ENCODE measurements around the gene LMBR1. TPM values are rescaled to one million over a fixed set of nuclear protein-coding genes. Genes with fewer than 3 reads are reported as not detected.
"Not testable (repeated sequence)": the region's sequence is repeated elsewhere in the genome, so short reads cannot be mapped to it uniquely, and the experiment has no call there.

Gene LMBR1
- total RNA-seq, 1 donor from 2014 or later: 60.5 TPM

DNA sequence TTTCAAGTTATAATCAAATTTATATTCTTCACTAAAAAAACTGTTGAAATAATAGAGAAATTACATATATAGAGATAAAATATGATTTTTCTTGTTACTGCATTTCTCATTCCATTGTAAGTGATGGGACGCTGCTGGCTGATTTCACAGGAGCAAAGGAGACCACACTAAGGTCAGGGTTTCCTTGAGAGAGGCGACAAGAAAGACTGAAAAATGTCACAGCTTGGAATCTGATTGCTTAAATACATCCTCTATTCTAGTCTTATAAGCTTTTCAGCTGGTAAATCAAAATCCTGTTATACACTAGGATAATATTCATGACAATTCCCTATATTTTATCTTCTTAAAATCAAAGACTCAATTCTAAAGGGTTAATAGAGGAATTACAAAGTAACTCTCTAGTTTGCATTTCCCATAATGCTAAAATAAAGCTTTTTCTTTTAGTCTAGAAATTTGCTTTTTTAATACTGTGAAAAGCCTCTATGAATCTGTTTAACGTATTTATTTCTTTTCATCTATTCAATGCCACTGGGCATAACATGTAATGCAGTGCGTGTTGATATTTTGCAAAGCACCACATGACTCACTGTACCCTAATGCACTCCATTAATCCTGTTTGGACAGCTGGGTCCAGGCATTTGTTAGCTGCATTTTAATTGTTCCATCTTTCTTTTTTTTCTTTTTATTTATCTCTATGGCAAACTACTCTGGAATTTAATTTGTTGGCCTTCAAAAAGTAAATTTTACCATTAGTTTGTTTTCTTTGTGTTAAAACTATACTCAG is 170.7 kb downstream of the LMBR1 start:
- Mint-ChIP-seq H3K27me3 (ENCODE audit: low read depth) (no peaks in the 10 kb centered on the region), H3K4me1 (ENCODE audit: low read depth) (peaks cover 5% of the 10 kb centered on the region), H3K4me3 (ENCODE audit: low read depth) (no peak overlapping the region), H3K36me3 (ENCODE audit: low read depth) (peaks cover 18% of the 10 kb centered on the region), H3K27ac (no peak overlapping the region), H3K9me3 (no peaks in the 10 kb centered on the region)
- DNase-seq (ENCODE audit: low spot score): no peak
- intact Hi-C loops (cut with micrococcal nuclease): no loop called here

DNA sequence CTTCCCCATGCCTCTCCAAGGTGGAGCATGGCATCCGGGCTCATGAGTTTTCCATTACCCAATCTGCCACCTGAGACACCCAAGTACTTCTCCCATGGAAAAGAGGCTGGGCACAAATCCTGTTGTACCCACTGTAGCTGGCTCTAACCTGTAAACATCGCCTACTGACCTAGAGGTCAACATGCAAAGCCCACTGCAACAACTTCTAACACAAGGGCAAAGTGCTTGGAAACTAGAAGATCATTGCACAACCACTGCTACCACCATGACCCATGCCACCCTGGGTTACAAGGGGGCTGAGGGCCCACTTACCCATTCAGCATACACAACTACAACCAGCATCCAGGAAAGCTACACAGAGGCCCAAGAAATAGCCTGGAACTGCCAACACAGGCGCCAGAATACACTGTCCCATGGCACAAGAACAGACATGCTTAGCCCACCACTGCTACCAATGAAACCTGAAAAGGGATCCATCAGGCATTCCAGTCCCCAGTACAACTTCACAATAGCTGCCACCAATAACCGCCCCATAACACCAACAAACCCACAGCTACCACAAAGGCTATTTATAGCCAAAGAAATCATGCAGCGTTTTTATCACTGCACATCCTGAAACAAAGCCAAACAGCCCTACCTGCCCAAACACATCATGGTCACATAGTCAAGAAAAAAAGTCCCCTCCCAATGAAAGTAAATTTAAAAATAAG is 189.1 kb downstream of the LMBR1 start:
- Mint-ChIP-seq H3K9me3 (peaks cover 31% of the 10 kb centered on the region), H3K27ac (no peak overlapping the region), H3K27me3 (ENCODE audit: low read depth) (no peaks in the 10 kb centered on the region), H3K36me3 (ENCODE audit: low read depth) (peaks cover 70% of the 10 kb centered on the region), H3K4me3 (ENCODE audit: low read depth) (no peak overlapping the region), H3K4me1 (ENCODE audit: low read depth) (peaks cover 15% of the 10 kb centered on the region)
- intact Hi-C loops (cut with micrococcal nuclease): no loop called here
- DNase-seq (ENCODE audit: low spot score): no peak

DNA sequence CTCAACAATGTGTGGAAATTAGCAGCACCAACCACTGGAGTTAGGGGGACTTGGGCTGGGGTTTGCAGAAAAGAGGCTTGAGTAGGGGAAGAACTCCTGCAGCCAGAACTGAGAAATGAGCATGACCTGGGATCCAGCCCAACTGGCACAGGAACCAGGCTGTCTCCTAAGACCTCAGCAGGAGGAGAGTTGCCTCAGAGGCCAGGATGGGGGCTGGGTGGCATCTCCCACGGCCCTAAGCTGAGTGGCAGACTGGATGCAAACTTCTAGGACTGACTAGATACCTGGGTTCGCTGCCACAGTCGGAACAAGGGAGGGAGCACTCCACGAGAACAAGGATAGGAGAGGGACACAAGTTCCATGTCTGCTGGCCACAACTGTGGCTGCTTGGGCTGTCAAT is 189.8 kb downstream of the LMBR1 start:
- H3K27me3 Mint-ChIP-seq (ENCODE audit: low read depth): no peaks in the 10 kb centered on the region
- no peak for DNase-seq (ENCODE audit: low spot score)
- no peak overlapping the region for H3K27ac Mint-ChIP-seq
- H3K4me3 Mint-ChIP-seq (ENCODE audit: low read depth): no peak overlapping the region
- peaks cover 34% of the 10 kb centered on the region for H3K9me3 Mint-ChIP-seq
- H3K36me3 Mint-ChIP-seq (ENCODE audit: low read depth): peaks cover 65% of the 10 kb centered on the region
- peaks cover 15% of the 10 kb centered on the region for H3K4me1 Mint-ChIP-seq (ENCODE audit: low read depth)
- intact Hi-C loops (cut with micrococcal nuclease): no loop called here

DNA sequence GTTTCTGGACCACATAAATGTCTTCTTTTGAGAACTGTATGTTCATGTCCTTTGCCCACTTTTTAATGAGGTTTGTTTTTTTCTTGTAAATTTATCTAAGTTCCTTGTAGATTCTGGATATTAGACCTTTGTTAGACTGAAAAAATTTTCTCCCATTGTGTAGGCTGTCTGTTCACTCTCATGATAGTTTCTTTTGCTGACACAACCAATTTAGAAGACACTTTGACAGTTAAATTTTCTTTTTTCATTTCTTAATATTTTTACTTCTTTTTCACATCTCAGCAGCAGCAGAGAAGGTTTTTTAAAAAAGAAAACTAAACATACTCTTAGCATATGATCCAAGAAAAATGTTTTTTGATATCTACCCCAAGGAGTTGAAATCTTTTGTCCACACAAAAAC is 190.6 kb downstream of the LMBR1 start:
- Mint-ChIP-seq H3K4me1 (ENCODE audit: low read depth) (peaks cover 15% of the 10 kb centered on the region), H3K4me3 (ENCODE audit: low read depth) (no peak overlapping the region), H3K9me3 (peaks cover 42% of the 10 kb centered on the region), H3K27ac (no peak overlapping the region), H3K27me3 (ENCODE audit: low read depth) (no peaks in the 10 kb centered on the region), H3K36me3 (ENCODE audit: low read depth) (peaks cover 65% of the 10 kb centered on the region)
- DNase-seq (ENCODE audit: low spot score): no peak
- intact Hi-C loops (cut with micrococcal nuclease): no loop called here

DNA sequence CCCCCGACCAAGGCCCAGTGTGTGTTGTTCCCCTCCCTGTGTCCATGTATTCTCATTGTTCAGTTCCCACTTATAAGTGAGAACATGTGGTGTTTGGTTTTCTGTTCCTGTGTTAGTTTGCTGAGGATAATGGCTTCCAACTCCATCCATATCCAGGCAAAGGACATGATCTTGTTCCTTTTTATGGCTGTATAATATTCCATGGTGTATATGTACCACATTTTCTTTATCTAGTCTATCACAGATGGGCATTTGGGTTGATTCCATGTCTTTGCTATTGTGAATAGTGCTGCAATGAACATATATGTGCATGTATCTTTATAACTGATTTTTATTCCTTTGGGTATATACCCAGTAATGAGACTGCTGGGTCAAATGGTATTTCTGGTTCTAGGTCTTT is 191.2 kb downstream of the LMBR1 start:
- peaks cover 64% of the 10 kb centered on the region for H3K36me3 Mint-ChIP-seq (ENCODE audit: low read depth)
- not testable (repeated sequence) for H3K27me3 Mint-ChIP-seq (ENCODE audit: low read depth); H3K4me3 Mint-ChIP-seq (ENCODE audit: low read depth)

DNA sequence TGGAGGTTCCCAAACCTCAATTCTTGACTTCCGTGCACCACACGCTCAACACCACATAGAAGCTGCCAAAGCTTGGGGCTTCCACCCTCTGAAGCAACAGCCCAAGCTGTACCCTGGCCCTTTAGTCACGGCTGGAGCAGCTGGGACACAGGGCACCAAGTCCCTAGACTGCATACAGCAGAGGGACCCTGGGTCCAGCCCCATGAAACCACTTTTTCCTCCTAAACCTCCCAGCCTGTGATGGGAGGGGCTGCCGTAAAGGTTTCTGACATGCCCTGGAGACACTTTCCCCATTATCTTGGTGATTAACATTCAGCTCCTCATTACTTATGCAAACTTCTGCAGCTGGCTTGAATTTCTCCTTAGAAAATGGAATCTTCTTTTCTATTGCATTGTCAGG is 194.5 kb downstream of the LMBR1 start:
- DNase-seq (ENCODE audit: low spot score); H3K4me3 Mint-ChIP-seq (ENCODE audit: low read depth); intact Hi-C loops (cut with micrococcal nuclease); H3K27me3 Mint-ChIP-seq (ENCODE audit: low read depth); H3K4me1 Mint-ChIP-seq (ENCODE audit: low read depth); H3K27ac Mint-ChIP-seq: not testable (repeated sequence)
- Mint-ChIP-seq H3K36me3 (ENCODE audit: low read depth) (peaks cover 59% of the 10 kb centered on the region), H3K9me3 (peaks cover 62% of the 10 kb centered on the region)

More for the DNA sequence above, 191.2 kb downstream of the LMBR1 start:
- Mint-ChIP-seq H3K9me3 (peaks cover 47% of the 10 kb centered on the region), H3K4me1 (ENCODE audit: low read depth) (peaks cover 15% of the 10 kb centered on the region)
- H3K27ac Mint-ChIP-seq; DNase-seq (ENCODE audit: low spot score); intact Hi-C loops (cut with micrococcal nuclease): not testable (repeated sequence)

DNA sequence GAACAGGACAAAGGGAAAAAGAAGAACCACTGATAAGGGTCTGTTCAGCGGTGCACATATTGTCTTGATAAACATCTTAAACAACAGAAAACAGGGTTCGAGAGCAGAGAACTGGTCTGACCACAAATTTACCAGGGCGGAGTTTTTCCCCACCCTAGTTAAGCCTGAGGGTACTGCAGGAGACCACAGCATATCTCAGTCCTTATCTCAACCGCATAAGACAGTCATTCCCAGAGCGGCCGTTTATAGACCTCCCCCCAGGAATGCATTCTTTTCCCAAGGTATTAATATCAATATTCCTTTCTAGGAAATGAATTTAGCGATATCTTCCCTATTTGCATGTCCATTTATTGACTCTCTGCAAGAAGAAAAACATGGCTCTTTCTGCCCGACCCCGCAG is 195.7 kb downstream of the LMBR1 start:
- Mint-ChIP-seq H3K9me3 (peaks cover 67% of the 10 kb centered on the region), H3K36me3 (ENCODE audit: low read depth) (peaks cover 60% of the 10 kb centered on the region)
- H3K27me3 Mint-ChIP-seq (ENCODE audit: low read depth); H3K27ac Mint-ChIP-seq; H3K4me1 Mint-ChIP-seq (ENCODE audit: low read depth); H3K4me3 Mint-ChIP-seq (ENCODE audit: low read depth); DNase-seq (ENCODE audit: low spot score); intact Hi-C loops (cut with micrococcal nuclease): not testable (repeated sequence)

DNA sequence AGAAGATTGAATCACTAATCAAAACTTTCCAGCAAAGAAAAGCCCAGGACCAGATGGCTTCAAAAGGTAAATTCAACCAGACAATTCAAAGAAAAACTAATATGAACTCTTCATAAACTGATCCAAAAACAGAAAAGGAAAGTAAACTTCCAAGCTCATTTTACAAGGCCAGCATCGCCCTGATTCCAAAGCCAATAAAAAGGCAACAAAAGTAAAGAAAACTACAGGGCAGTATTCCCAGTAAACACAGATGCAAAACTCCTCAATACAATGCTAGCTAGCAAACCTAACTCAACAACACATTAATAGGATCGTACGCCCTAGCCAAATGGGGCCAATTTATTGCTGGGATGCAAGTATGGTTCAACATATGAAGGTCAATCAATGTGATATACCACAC is 199.4 kb downstream of the LMBR1 start:
- Mint-ChIP-seq H3K27ac (no peak overlapping the region), H3K4me3 (ENCODE audit: low read depth) (no peak overlapping the region), H3K27me3 (ENCODE audit: low read depth) (no peaks in the 10 kb centered on the region), H3K9me3 (peaks cover 52% of the 10 kb centered on the region), H3K36me3 (ENCODE audit: low read depth) (peaks cover 45% of the 10 kb centered on the region), H3K4me1 (ENCODE audit: low read depth) (peaks cover 2% of the 10 kb centered on the region)
- no peak for DNase-seq (ENCODE audit: low spot score)
- intact Hi-C loops (cut with micrococcal nuclease): no loop called here

DNA sequence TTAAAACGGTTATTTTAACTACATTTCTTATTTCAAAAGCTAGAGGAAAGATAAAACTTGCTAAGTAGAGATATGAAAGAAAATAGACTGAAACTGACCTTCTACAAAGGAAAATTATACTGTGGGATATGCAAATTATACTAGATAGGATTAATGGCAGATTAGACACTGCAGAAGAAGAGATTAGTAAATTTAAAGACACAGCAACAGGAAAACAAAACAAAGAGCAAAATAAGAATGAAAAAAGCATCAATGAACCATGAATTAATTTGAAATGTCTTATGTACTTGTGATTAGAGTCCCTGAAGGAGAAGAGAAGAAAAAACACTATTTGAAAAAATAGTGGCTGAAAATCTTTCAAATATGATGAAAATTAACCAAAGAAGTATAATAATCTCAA is 200.1 kb downstream of the LMBR1 start:
- Mint-ChIP-seq H3K27me3 (ENCODE audit: low read depth) (no peaks in the 10 kb centered on the region), H3K9me3 (peaks cover 45% of the 10 kb centered on the region), H3K27ac (no peak overlapping the region), H3K4me3 (ENCODE audit: low read depth) (no peak overlapping the region), H3K36me3 (ENCODE audit: low read depth) (peaks cover 42% of the 10 kb centered on the region), H3K4me1 (ENCODE audit: low read depth) (peaks cover 2% of the 10 kb centered on the region)
- no peak for DNase-seq (ENCODE audit: low spot score)
- intact Hi-C loops (cut with micrococcal nuclease): no loop called here

DNA sequence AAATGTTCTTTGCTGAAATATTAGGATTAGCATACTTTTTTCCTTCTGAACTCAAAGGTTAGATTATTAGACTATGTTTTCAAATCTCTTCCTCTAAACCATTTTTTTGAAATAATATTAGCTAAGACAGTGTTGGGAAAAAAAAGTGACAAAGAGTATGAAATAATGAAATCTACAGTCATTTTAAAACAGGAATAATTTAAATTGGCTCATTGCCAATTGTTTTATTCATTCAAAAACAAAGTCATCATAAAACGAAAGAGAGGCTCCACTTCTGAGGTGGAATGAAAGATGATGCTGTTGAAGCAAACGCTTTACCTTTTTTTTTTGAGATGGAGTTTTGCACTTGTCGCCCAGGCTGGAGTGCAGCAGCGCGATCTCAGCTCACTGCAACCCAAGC is 201.2 kb downstream of the LMBR1 start:
- H3K36me3 Mint-ChIP-seq (ENCODE audit: low read depth): peaks cover 32% of the 10 kb centered on the region
- H3K27me3 Mint-ChIP-seq (ENCODE audit: low read depth): no peaks in the 10 kb centered on the region
- intact Hi-C loops (cut with micrococcal nuclease): no loop called here
- H3K4me3 Mint-ChIP-seq (ENCODE audit: low read depth): no peak overlapping the region
- no peak overlapping the region for H3K27ac Mint-ChIP-seq
- H3K9me3 Mint-ChIP-seq: peaks cover 35% of the 10 kb centered on the region
- H3K4me1 Mint-ChIP-seq (ENCODE audit: low read depth): peaks cover 2% of the 10 kb centered on the region
- no peak for DNase-seq (ENCODE audit: low spot score)

DNA sequence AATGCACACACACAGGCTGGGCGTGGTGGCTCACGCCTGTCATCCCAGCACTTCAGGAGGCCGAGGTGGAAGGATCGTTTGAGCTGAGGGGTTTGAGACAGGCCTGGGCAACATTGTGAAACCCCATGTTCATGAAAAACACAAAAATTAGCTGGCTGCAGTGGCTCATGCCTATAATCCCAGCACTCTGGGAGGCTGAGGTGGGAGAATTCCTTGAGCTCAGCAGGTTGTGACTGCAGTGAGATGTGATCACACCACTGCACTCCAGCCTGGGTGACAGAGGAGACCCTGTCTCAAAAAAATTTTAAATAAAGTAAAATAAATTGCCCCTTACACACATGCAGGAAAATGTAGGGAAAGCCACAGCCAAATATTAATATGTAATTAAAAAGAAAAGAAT is 208.3 kb downstream of the LMBR1 start:
- H3K4me3 Mint-ChIP-seq (ENCODE audit: low read depth): no peak overlapping the region
- H3K27me3 Mint-ChIP-seq (ENCODE audit: low read depth): no peaks in the 10 kb centered on the region
- no peak overlapping the region for H3K27ac Mint-ChIP-seq
- no peaks in the 10 kb centered on the region for H3K9me3 Mint-ChIP-seq
- intact Hi-C loops (cut with micrococcal nuclease): no loop called here
- DNase-seq (ENCODE audit: low spot score): no peak
- peaks cover 6% of the 10 kb centered on the region for H3K4me1 Mint-ChIP-seq (ENCODE audit: low read depth)
- peaks cover 14% of the 10 kb centered on the region for H3K36me3 Mint-ChIP-seq (ENCODE audit: low read depth)

DNA sequence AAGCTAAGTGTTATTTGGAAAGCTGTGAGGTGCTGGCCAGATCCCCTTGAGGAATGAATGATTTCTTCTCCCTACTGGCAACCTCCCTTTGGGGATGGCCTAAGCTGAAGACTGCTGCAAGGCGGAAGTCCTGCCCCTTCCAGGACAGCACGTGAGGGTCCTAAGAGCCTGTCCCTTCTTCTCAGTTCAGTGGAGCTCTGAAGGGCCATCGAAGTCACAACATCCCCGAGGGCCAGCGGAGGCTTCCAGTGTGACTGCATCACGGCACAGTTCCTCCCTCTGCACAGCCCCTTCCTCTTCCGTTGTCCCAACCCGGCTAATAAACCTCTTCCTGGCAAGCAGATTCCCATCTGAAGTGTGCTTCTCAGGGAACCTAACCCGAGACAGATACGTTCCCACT is 208.7 kb downstream of the LMBR1 start:
- Mint-ChIP-seq H3K36me3 (ENCODE audit: low read depth) (peaks cover 16% of the 10 kb centered on the region), H3K4me3 (ENCODE audit: low read depth) (no peak overlapping the region), H3K4me1 (ENCODE audit: low read depth) (peaks cover 6% of the 10 kb centered on the region), H3K9me3 (no peaks in the 10 kb centered on the region), H3K27me3 (ENCODE audit: low read depth) (no peaks in the 10 kb centered on the region), H3K27ac (no peak overlapping the region)
- intact Hi-C loops (cut with micrococcal nuclease): no loop called here
- DNase-seq (ENCODE audit: low spot score): no peak

DNA sequence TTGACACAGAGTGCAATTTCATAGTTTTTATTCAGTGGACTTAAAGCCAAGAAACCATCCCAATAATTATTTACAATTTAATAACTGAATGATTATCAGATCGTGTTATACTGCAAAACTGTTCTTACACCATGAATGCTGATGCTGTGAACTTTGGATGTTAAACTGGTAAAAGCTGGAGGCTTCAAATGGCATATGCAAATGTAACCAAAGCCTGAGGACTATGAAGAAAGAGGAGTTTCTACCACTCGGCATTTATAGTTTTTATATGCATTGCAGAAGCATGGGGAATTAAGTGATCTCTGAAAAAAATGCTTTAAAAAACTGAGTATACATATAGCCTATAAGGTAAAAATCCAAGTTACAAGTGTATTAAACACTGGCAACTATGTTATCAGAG is 210.1 kb downstream of the LMBR1 start:
- peaks cover 6% of the 10 kb centered on the region for H3K4me1 Mint-ChIP-seq (ENCODE audit: low read depth)
- no peaks in the 10 kb centered on the region for H3K9me3 Mint-ChIP-seq
- H3K36me3 Mint-ChIP-seq (ENCODE audit: low read depth): peaks cover 26% of the 10 kb centered on the region
- DNase-seq (ENCODE audit: low spot score): no peak
- H3K27me3 Mint-ChIP-seq (ENCODE audit: low read depth): no peaks in the 10 kb centered on the region
- no peak overlapping the region for H3K4me3 Mint-ChIP-seq (ENCODE audit: low read depth)
- intact Hi-C loops (cut with micrococcal nuclease): no loop called here
- H3K27ac Mint-ChIP-seq: no peak overlapping the region
